Spleen (tissue), 11 donors: ENCODE measurements around the gene OR2F2. TPM values are rescaled to one million over a fixed set of nuclear protein-coding genes. Genes with fewer than 3 reads are reported as not detected.

Experiments
- DNase-seq: peaks from one replicate; pipeline ENCODE4 v3.0.0-alpha.2; 2020
- H3K27ac ChIP-seq, 8 donors: fragments of 200-600 bp; sonication (generic) in 7 of 8; 1 replicate in 4 of 8; 2 replicates in 4 of 8; pipeline versions ENCODE4 v1.5.0 to v1.8.0; 2016 to 2021; ENCODE audit warnings: inconsistent platforms in 4 of 8, mild to moderate bottlenecking in 4 of 8, moderate library complexity in 1 of 8
- H3K27me3 ChIP-seq, 7 donors: fragments of 200-600 bp; sonication (generic) in 6 of 7; replicated peaks in 1 of 7; 1 replicate in 4 of 7; 2 replicates in 3 of 7; pipeline versions ENCODE4 v1.5.0 to v1.8.0; 2016 to 2021; ENCODE audit warnings: inconsistent platforms in 3 of 7, mild to moderate bottlenecking in 1 of 7
- H3K36me3 ChIP-seq, 6 donors: fragments of 200-600 bp; sonication (generic) in 5 of 6; 1 replicate in 4 of 6; 2 replicates in 2 of 6; pipeline versions ENCODE4 v1.5.0 to v1.8.0; 2016 to 2021; ENCODE audit warnings: inconsistent platforms in 2 of 6
- H3K4me1 ChIP-seq, 6 donors: fragments of 200-600 bp; sonication (generic) in 5 of 6; 1 replicate in 3 of 6; 2 replicates in 3 of 6; pipeline versions ENCODE4 v1.5.0 to v1.8.0; 2016 to 2021; ENCODE audit warnings: inconsistent platforms in 3 of 6
- H3K4me3 ChIP-seq, 8 donors: fragments of 200-600 bp; sonication (generic) in 7 of 8; 1 replicate in 4 of 8; 2 replicates in 4 of 8; pipeline versions ENCODE4 v1.5.0 to v1.8.0; 2016 to 2021; ENCODE audit warnings: inconsistent platforms in 4 of 8, mild to moderate bottlenecking in 4 of 8, moderate library complexity in 2 of 8
- H3K9me3 ChIP-seq, 8 donors: fragments of 200-600 bp; sonication (generic) in 7 of 8; 1 replicate in 4 of 8; 2 replicates in 4 of 8; pipeline versions ENCODE4 v1.5.0 to v1.8.0; 2016 to 2021; ENCODE audit warnings: inconsistent platforms in 4 of 8
- POLR2A ChIP-seq, 3 donors: fragments of 450-650 bp; IDR thresholded peaks; one replicate each; pipeline ENCODE4 v1.5.1; 2017; ENCODE audit warnings: antibody characterized with exemption in 3 of 3, mild to moderate bottlenecking in 1 of 3
- POLR2AphosphoS5 ChIP-seq, 3 donors: sonication (generic); formaldehyde crosslinking; IDR thresholded peaks; one replicate each; pipeline ENCODE4 v1.5.1; 2017; ENCODE audit warnings: antibody characterized with exemption in 3 of 3
- WGBS, 5 donors: extraction: QIAGEN DNeasy Blood & Tissue Kit in 3 of 5; methylation state at CpG; one replicate each; pipeline versions ENCODE4 v1.1.5 to v1.1.7; 2013 to 2018; 5-methylcytosine and 5-hydroxymethylcytosine counted together
- intact Hi-C: fragments of 100-400 bp; cut with DNase I; formaldehyde crosslinking; loops from one replicate; pipeline ENCODE4 v1.15.0; 2023; ENCODE audit warnings: low total_unique reads
- polyA plus RNA-seq, 3 donors: library from polyadenylated mRNA; stranded (reverse); fragments of 200-250 nt; gene quantifications; one replicate each; pipeline ENCODE4 v1.2.1, GENCODE V29; 2013
- total RNA-seq, 7 donors: library from RNA; depleted of rRNA in 3 of 7; stranded (reverse); fragments of >200 nt in 3 of 7; fragmentation: NEBNext Ultra II Directional in 4 of 7; extraction: Animal tissue kit (Norgen Biotek cat#: 25700) in 4 of 7; gene quantifications; one replicate each; pipeline versions ENCODE4 v1.1.0 to v1.2.1, GENCODE V29; 2016 to 2021
- TF ChIP-seq, protein P1 (sequence below), 11 experiments: fragments of 200-600 bp in 7 of 11; fragments of 450-650 bp in 4 of 11; sonication (generic) in 4 of 11; IDR thresholded peaks in 8 of 11; conservative IDR thresholded peaks in 3 of 11; 1 replicate in 7 of 11; 2 replicates in 4 of 11; pipeline versions ENCODE4 v1.4.0 to v1.8.0; 2016 to 2021; ENCODE audit warnings: antibody characterized with exemption in 11 of 11, inconsistent platforms in 4 of 11, mild to moderate bottlenecking in 1 of 11
- donor health status: healthy with polysubstance abuse.
- donor health status: DM: no; HTN: no; CAD: no; lungs with moderate emphysema.
- donor health status: DM: no; HTN: no; CAD: no.
- donor health status: Bipolar disorder and iron deficiency.
- donor health status: healthy.
- donor health status: DM: no; HTN: no; CAD: no.
- donor health status: DM: yes; HTN: yes; CAD: no.

OR2F2 gene
- total and polyA plus RNA-seq, 10 donors, result not detected

DNA sequence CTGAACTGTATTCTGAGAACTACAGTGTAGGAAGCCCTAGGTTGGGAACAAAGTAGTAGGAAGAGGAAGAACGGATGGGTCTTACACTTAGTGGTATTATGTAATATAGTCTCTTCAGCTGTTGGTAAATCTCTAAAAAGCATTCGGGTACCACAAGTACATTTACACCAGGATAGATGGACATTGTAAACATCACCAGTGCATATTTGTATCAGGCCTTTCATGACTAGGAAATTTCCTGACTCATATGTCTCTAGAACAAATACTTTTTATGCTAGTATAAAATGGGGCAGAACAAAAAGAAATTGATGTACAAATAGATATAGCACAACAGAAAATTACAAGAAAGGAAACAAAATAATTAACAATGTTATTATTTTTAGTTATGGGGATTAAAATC lies 43.6 kb downstream of the OR2F2 start:
- no peak for DNase-seq
- Histone ChIP-seq H3K4me3 (no peak overlapping the region), H3K27me3 (no peaks in the 10 kb centered on the region), H3K9me3 (no peaks in the 10 kb centered on the region), H3K36me3 (no peaks in the 10 kb centered on the region), H3K4me1 (no peaks in the 10 kb centered on the region), H3K27ac (no peak overlapping the region)
- 62 to 83% (median 74%) methylated on average over 2 of the region's 2 CpGs for WGBS, 5 donors
- TF ChIP-seq, protein P1, sequence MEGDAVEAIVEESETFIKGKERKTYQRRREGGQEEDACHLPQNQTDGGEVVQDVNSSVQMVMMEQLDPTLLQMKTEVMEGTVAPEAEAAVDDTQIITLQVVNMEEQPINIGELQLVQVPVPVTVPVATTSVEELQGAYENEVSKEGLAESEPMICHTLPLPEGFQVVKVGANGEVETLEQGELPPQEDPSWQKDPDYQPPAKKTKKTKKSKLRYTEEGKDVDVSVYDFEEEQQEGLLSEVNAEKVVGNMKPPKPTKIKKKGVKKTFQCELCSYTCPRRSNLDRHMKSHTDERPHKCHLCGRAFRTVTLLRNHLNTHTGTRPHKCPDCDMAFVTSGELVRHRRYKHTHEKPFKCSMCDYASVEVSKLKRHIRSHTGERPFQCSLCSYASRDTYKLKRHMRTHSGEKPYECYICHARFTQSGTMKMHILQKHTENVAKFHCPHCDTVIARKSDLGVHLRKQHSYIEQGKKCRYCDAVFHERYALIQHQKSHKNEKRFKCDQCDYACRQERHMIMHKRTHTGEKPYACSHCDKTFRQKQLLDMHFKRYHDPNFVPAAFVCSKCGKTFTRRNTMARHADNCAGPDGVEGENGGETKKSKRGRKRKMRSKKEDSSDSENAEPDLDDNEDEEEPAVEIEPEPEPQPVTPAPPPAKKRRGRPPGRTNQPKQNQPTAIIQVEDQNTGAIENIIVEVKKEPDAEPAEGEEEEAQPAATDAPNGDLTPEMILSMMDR (IDR thresholded peaks at IDR 0.05 in 8 of 11, conservative IDR thresholded peaks at IDR 0.05 in 3 of 11), result no peak
- TF ChIP-seq POLR2A (IDR thresholded peaks at IDR 0.05), result no peak
- TF ChIP-seq POLR2AphosphoS5 (IDR thresholded peaks at IDR 0.05), result no peak
- intact Hi-C loops, result no loop called here

DNA sequence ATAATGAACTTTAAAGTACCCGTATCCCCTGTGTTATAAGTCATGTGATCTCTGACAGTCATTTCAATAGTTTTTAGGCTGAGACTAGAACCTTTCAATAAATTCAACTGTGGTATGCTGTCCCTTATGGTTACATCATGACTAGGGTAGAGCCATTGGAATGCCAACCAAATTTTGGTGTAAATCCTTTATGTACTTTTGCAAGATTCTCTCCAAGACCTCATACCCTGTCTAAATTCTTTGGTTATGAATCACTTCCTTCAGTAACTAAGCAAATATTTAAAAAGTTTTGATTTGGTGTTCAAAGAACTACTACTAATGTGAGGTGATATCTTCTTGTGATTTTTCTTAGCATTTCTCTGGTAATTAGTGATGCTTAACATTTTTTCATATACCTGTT lies 44.3 kb downstream of the OR2F2 start:
- Histone ChIP-seq H3K36me3 (no peaks in the 10 kb centered on the region), H3K27me3 (no peaks in the 10 kb centered on the region), H3K27ac (no peak overlapping the region), H3K9me3 (no peaks in the 10 kb centered on the region), H3K4me1 (no peaks in the 10 kb centered on the region), H3K4me3 (no peak overlapping the region)
- DNase-seq, result no peak
- intact Hi-C loops, result no loop called here
- no peak for TF ChIP-seq POLR2AphosphoS5 (IDR thresholded peaks at IDR 0.05)
- TF ChIP-seq, protein P1 (IDR thresholded peaks at IDR 0.05 in 8 of 11, conservative IDR thresholded peaks at IDR 0.05 in 3 of 11), result no peak
- no peak for TF ChIP-seq POLR2A (IDR thresholded peaks at IDR 0.05)
- 58 to 88% (median 79%) methylated on average over 1 of the region's 1 CpG for WGBS, 5 donors

DNA sequence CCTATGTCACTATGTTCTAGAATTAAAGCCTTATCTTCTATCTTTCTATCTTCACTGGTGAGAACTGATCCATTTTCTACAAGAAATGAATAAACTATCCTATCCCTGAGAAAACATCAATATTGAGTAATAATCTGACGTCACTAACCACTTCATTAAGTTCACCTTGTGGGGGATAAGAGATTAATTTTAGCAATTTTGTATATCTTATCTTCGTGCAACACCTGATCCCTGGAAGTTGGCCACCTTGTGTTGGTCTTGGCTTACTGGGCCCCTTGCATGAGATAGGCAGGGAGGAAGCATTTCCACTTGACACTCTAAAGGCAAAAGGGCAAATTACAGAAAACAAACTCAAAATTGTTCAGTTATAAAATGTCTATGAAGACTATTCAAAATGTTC lies 45.0 kb downstream of the OR2F2 start:
- no peak overlapping the region for H3K27ac ChIP-seq
- 48 to 76% (median 70%) methylated on average over 2 of the region's 2 CpGs for WGBS, 5 donors
- no peak overlapping the region for H3K4me3 ChIP-seq
- TF ChIP-seq POLR2AphosphoS5 (IDR thresholded peaks at IDR 0.05) (no peak), POLR2A (IDR thresholded peaks at IDR 0.05) (no peak)
- TF ChIP-seq, protein P1 (IDR thresholded peaks at IDR 0.05 in 8 of 11, conservative IDR thresholded peaks at IDR 0.05 in 3 of 11), result no peak
- H3K27me3 ChIP-seq, result no peaks in the 10 kb centered on the region
- intact Hi-C loops, result no loop called here
- DNase-seq, result no peak
- no peaks in the 10 kb centered on the region for H3K9me3 ChIP-seq
- no peaks in the 10 kb centered on the region for H3K36me3 ChIP-seq
- H3K4me1 ChIP-seq, result no peaks in the 10 kb centered on the region

DNA sequence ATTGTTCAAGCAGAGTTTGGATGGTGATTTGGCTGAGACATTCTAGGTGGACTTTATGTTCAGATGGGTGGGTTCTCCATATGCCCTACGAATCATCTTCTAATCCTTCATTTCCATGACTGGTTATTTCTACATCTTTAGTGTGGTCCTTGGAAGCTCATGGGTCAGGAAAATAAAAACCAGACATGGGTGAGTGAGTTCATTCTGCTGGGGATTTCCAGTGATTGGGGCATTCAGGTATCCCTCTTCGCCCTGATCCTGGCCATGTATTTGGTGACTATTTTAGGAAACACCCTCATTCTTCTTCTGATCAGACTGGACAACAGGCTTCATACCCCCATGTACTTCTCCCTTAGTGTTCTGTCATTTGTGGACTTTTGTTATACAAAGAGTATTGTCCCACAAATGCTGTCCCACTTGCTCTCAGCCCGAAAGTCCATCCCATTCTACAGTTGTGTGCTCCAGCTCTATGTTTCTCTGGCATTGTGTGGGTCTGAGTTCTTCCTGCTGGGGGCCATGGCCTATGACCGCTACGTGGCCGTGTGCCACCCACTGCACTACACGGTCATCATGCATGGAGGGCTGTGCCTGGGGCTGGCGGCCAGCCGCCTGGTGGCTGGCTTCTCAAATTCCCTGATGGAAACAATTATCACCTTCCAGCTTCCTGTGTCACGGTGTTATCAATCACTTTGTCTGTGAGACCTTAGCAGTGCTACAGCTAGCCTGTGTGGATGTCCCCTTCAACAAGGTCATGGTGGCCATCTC lies 45.9 kb downstream of the OR2F2 start:
- WGBS, 5 donors, result 85 to 90% (median 87%) methylated on average over 10 of the region's 10 CpGs
- DNase-seq, result no peak
- H3K27me3 ChIP-seq, result no peaks in the 10 kb centered on the region
- TF ChIP-seq POLR2A (IDR thresholded peaks at IDR 0.05) (no peak), POLR2AphosphoS5 (IDR thresholded peaks at IDR 0.05) (no peak)
- TF ChIP-seq, protein P1 (IDR thresholded peaks at IDR 0.05 in 8 of 11, conservative IDR thresholded peaks at IDR 0.05 in 3 of 11), result no peak
- intact Hi-C loops, result no loop called here
- H3K27ac ChIP-seq, result no peak overlapping the region
- no peak overlapping the region for H3K4me3 ChIP-seq
- no peaks in the 10 kb centered on the region for H3K9me3 ChIP-seq
- H3K36me3 ChIP-seq, result no peaks in the 10 kb centered on the region
- no peaks in the 10 kb centered on the region for H3K4me1 ChIP-seq
